Measurements from ENCODE around the gene PAK1.

DNA sequence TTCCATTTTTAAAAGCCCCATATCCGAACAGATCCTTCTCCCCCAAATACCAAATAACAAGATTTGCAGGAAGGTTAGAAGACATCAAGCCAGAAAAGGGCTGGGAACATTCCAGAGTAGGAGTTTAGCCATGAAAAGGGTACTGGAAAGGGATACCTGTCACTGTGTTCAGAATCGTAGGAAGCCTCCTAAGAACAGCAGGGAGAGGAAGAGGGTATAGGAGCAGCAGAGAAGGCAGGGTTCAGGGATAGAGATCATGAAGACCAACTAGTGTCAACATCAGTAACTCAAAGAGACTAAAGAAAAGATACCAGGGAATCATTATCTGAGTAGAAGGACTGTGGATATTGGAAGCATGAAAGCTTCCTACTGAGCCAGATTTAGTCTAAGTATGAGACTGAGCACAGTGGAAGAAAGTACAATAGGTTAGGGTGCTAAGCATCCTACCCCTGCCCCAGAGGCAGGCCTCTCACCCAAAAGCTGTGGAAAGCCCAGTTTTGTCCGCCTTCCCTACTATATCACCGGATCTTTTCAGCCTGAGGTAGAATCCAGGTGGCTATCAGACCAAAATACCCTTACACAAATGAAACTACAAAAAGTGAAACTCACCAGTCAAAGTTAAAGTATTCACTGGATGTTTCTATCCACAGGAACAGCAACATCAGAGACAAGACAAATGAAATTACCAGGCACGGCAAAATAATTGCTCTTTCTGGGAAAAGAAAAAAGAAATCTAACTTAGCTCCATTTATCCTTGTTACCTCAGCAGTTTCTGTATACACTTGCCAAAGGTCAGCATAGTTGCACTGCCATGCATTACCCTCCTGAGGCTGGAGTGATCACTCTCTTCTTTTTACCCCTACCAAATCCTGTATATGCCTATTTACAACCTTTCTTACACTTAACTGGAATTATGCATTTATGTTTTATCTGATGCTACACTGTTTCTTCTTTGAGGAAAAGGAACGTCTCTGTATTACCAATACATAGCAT lies 189.1 kb downstream of the PAK1 start:
- no peak for TF ChIP-seq CTCF (IDR thresholded peaks at IDR 0.05)
- no peak for TF ChIP-seq EZH2 (IDR thresholded peaks at IDR 0.05; ENCODE audit: borderline replicate concordance, insufficient read depth, low read depth, low read length, poor library complexity, severe bottlenecking)

Measured in B cell (primary cell).